SK-N-SH (cell line): ENCODE data around the gene LINGO4. TPM values are rescaled to one million over a fixed set of nuclear protein-coding genes. Genes with fewer than 3 reads are reported as not detected.

Experiments used
- CTCF ChIA-PET: fragments of 300-600, 350-600 bp; formaldehyde crosslinking; extraction: SDS; loops from one replicate; lab custom pipeline; 2021; lab: Yijun Ruan, JAX
- POLR2A ChIA-PET: fragments of 350-600 bp; sonication (Branson Sonifier 250); formaldehyde crosslinking; extraction: SDS; loops from one replicate; lab custom pipeline; 2020; ENCODE audit warnings: antibody characterized with exemption, inconsistent platforms; lab: Yijun Ruan, JAX
- DNase-seq: peaks from one replicate; pipeline ENCODE4 v3.0.0; 2012
- H2AFZ ChIP-seq: fragments of 200-600 bp; sonication (generic); 2 replicates; pipeline ENCODE4 v1.8.1; 2016; ENCODE audit warnings: antibody characterized with exemption, mild to moderate bottlenecking, low read depth
- H3F3A ChIP-seq: fragments of 200-600 bp; sonication (generic); replicated peaks from 2 replicates; pipeline ENCODE3; 2016; ENCODE audit warnings: antibody characterized with exemption, mild to moderate bottlenecking; ENCODE audit not compliant: insufficient read depth
- H3K27ac ChIP-seq, 2 experiments: fragments of 200-500 bp in 1 of 2; fragments of 200-600 bp in 1 of 2; sonication (Bioruptor generic) in 1 of 2; sonication (generic), shearing (Covaris generic) in 1 of 2; 2 replicates each; pipeline versions ENCODE4 v1.5.1 to v1.6.1; 2014 to 2016; ENCODE audit warnings: low read depth in 2 of 2, inconsistent platforms in 1 of 2, low read length in 1 of 2, mild to moderate bottlenecking in 1 of 2, mixed read lengths in 1 of 2
- H3K27me3 ChIP-seq: fragments of 200-600 bp; sonication (generic), shearing (Covaris generic); 2 replicates; pipeline ENCODE4 v1.6.1; 2016; ENCODE audit warnings: mixed run types; ENCODE audit not compliant: insufficient read depth
- H3K36me3 ChIP-seq, 2 experiments: fragments of 200-500 bp in 1 of 2; fragments of 200-600 bp in 1 of 2; sonication (Bioruptor generic) in 1 of 2; sonication (generic) in 1 of 2; replicated peaks in 1 of 2; 2 replicates each; pipeline versions ENCODE3 to v1.5.1; 2014 to 2016; ENCODE audit warnings: low read length in 1 of 2, mild to moderate bottlenecking in 1 of 2; ENCODE audit not compliant: insufficient read depth in 2 of 2, control insufficient read depth in 1 of 2
- H3K4me1 ChIP-seq, 2 experiments: fragments of 200-500 bp in 1 of 2; fragments of 200-600 bp in 1 of 2; sonication (Bioruptor generic) in 1 of 2; sonication (generic), shearing (Covaris generic) in 1 of 2; 2 replicates each; pipeline versions ENCODE4 v1.5.1 to v1.6.1; 2014 to 2016; ENCODE audit warnings: low read depth in 1 of 2, low read length in 1 of 2, mixed run types in 1 of 2; ENCODE audit not compliant: insufficient read depth in 2 of 2, control insufficient read depth in 1 of 2
- H3K4me2 ChIP-seq: fragments of 200-600 bp; sonication (generic), shearing (Covaris generic); 2 replicates; pipeline ENCODE4 v1.6.1; 2017; ENCODE audit warnings: mixed run types
- H3K4me3 ChIP-seq, 2 experiments: fragments of 200-500 bp in 1 of 2; fragments of 200-600 bp in 1 of 2; sonication (Bioruptor generic) in 1 of 2; sonication (generic), shearing (Covaris generic) in 1 of 2; 2 replicates each; pipeline versions ENCODE4 v1.5.1 to v1.8.1; 2014 to 2016; ENCODE audit warnings: low read depth in 2 of 2, inconsistent platforms in 1 of 2, low read length in 1 of 2, mild to moderate bottlenecking in 1 of 2, mixed read lengths in 1 of 2, moderate library complexity in 1 of 2
- H3K79me2 ChIP-seq: fragments of 200-600 bp; sonication (generic); 2 replicates; pipeline ENCODE4 v1.8.1; 2017; ENCODE audit warnings: mild to moderate bottlenecking; ENCODE audit not compliant: insufficient read depth
- H3K9ac ChIP-seq: fragments of 200-600 bp; sonication (generic); 2 replicates; pipeline ENCODE4 v1.6.1; 2017; ENCODE audit warnings: mixed run types
- H3K9me2 ChIP-seq: fragments of 200-600 bp; sonication (generic); 2 replicates; pipeline ENCODE4 v1.6.1; 2017; ENCODE audit warnings: mixed run types
- H3K9me3 ChIP-seq: fragments of 200-600 bp; sonication (generic); 2 replicates; pipeline ENCODE4 v1.6.1; 2017; ENCODE audit warnings: mixed run types, mild to moderate bottlenecking, moderate library complexity
- H4K20me1 ChIP-seq: fragments of 200-600 bp; sonication (generic); 2 replicates; pipeline ENCODE4 v1.6.1; 2017; ENCODE audit warnings: mild to moderate bottlenecking, mixed run types; ENCODE audit not compliant: insufficient read depth
- EP300 ChIP-seq, 2 experiments: IDR thresholded peaks; 2 replicates each; pipeline versions ENCODE4 v1.4.0 to v1.6.1; 2012; ENCODE audit warnings: borderline replicate concordance in 1 of 2, low read depth in 1 of 2, low read length in 1 of 2
- EZH2phosphoT487 ChIP-seq: fragments of 200-600 bp; sonication (generic); IDR thresholded peaks from 2 replicates; pipeline ENCODE4 v1.6.1; 2017; ENCODE audit warnings: low read depth, mixed run types, mild to moderate bottlenecking, antibody characterized with exemption, moderate library complexity, borderline replicate concordance
- FOXM1 ChIP-seq: IDR thresholded peaks from 2 replicates; pipeline ENCODE4 v1.4.0; 2012; ENCODE audit warnings: low read depth, mild to moderate bottlenecking
- GABPA ChIP-seq: IDR thresholded peaks from 2 replicates; pipeline ENCODE4 v1.4.0; 2012; ENCODE audit warnings: low read depth, mild to moderate bottlenecking
- JUND ChIP-seq: IDR thresholded peaks from 2 replicates; pipeline ENCODE4 v1.4.0; 2012
- MXI1 ChIP-seq: IDR thresholded peaks from 2 replicates; pipeline ENCODE4 v1.6.1; 2012; ENCODE audit warnings: mild to moderate bottlenecking, low read depth, low read length, improper control_type of control experiment
- NRF1 ChIP-seq: IDR thresholded peaks from 2 replicates; pipeline ENCODE4 v1.6.1; 2012; ENCODE audit warnings: low read depth, mild to moderate bottlenecking, low read length
- POLR2AphosphoS5 ChIP-seq: IDR thresholded peaks from 2 replicates; pipeline ENCODE4 v1.6.1; 2012; ENCODE audit warnings: low read depth, low read length
- RFX5 ChIP-seq: IDR thresholded peaks from 2 replicates; pipeline ENCODE4 v1.6.1; 2012; ENCODE audit warnings: mild to moderate bottlenecking, improper control_type of control experiment, low read length
- SIN3A ChIP-seq: IDR thresholded peaks from 2 replicates; pipeline ENCODE4 v1.6.1; 2012; ENCODE audit warnings: low read depth, mild to moderate bottlenecking, low read length, moderate library complexity, borderline replicate concordance
- YY1 ChIP-seq: IDR thresholded peaks from 2 replicates; pipeline ENCODE4 v1.4.0; 2012; ENCODE audit warnings: low read depth, mild to moderate bottlenecking
- polyA plus RNA-seq, 3 experiments: library from polyadenylated mRNA; depleted of rRNA; stranded (reverse); fragments of >200 nt; gene quantifications; 2 replicates each; pipeline ENCODE4 v1.2.3, GENCODE V29; 2012
- TF ChIP-seq, protein P1 (sequence below): IDR thresholded peaks from 2 replicates; pipeline ENCODE4 v1.4.0; 2012; ENCODE audit warnings: low read depth, borderline replicate concordance
- TF ChIP-seq, protein P2 (sequence below): IDR thresholded peaks from 2 replicates; pipeline ENCODE4 v1.4.0; 2012; ENCODE audit warnings: low read depth, borderline replicate concordance
- TF ChIP-seq, protein P3 (sequence below): IDR thresholded peaks from 2 replicates; pipeline ENCODE4 v1.6.1; 2012; ENCODE audit warnings: mild to moderate bottlenecking, low read depth, low read length, moderate library complexity
- TF ChIP-seq, protein P4 (sequence below): fragments of 150-350 bp; IDR thresholded peaks from 2 replicates; pipeline ENCODE4 v1.6.1; 2017; ENCODE audit warnings: antibody characterized with exemption, low read length, low read depth, borderline replicate concordance
- TF ChIP-seq, protein P5 (sequence below): fragments of 200-600 bp; sonication (generic); IDR thresholded peaks from 2 replicates; pipeline ENCODE4 v1.6.1; 2017; ENCODE audit warnings: antibody characterized with exemption, mild to moderate bottlenecking, moderate library complexity
- TF ChIP-seq, protein P6 (sequence below): IDR thresholded peaks from 2 replicates; pipeline ENCODE4; 2012

The LINGO4 gene
- polyA plus RNA-seq, 1 of the 3 experiments (the other 2 are of a cell fraction) = not detected

DNA sequence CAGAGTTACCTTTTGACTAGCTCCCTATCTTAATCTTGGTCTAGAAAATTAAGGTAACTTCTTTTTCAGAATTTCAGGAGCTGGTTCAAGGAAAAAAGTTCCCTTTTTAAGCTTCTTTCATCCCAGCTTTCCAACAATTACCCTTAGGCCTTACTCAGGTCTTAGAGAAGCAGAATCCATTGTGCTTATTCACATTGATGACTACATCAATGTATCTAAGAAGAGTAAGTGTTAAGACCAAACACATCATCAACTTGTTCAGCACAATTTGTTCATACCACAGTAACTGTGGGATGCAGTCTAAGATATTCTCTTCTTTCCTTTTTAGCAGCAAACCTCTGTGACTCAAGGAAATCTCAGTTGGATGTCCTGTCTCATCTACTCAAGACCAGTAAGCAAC, 46.0 kb downstream of the LINGO4 start:
- TF ChIP-seq MXI1 = no peak
- TF ChIP-seq, protein P1, sequence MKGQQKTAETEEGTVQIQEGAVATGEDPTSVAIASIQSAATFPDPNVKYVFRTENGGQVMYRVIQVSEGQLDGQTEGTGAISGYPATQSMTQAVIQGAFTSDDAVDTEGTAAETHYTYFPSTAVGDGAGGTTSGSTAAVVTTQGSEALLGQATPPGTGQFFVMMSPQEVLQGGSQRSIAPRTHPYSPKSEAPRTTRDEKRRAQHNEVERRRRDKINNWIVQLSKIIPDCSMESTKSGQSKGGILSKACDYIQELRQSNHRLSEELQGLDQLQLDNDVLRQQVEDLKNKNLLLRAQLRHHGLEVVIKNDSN = no peak
- no peak for TF ChIP-seq NRF1
- TF ChIP-seq, protein P2, sequence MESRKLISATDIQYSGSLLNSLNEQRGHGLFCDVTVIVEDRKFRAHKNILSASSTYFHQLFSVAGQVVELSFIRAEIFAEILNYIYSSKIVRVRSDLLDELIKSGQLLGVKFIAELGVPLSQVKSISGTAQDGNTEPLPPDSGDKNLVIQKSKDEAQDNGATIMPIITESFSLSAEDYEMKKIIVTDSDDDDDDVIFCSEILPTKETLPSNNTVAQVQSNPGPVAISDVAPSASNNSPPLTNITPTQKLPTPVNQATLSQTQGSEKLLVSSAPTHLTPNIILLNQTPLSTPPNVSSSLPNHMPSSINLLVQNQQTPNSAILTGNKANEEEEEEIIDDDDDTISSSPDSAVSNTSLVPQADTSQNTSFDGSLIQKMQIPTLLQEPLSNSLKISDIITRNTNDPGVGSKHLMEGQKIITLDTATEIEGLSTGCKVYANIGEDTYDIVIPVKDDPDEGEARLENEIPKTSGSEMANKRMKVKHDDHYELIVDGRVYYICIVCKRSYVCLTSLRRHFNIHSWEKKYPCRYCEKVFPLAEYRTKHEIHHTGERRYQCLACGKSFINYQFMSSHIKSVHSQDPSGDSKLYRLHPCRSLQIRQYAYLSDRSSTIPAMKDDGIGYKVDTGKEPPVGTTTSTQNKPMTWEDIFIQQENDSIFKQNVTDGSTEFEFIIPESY = no peak
- TF ChIP-seq RFX5 = no peak
- TF ChIP-seq EP300 (IDR thresholded peaks at IDR 0.05; ENCODE audit: borderline replicate concordance in 1 of 2, low read depth in 1 of 2, low read length in 1 of 2) = no peak
- TF ChIP-seq GABPA = no peak
- TF ChIP-seq YY1 = no peak
- TF ChIP-seq EZH2phosphoT487 = no peak
- no peak for TF ChIP-seq SIN3A
- TF ChIP-seq POLR2AphosphoS5 = no peak
- no peak for TF ChIP-seq JUND
- TF ChIP-seq, protein P3, sequence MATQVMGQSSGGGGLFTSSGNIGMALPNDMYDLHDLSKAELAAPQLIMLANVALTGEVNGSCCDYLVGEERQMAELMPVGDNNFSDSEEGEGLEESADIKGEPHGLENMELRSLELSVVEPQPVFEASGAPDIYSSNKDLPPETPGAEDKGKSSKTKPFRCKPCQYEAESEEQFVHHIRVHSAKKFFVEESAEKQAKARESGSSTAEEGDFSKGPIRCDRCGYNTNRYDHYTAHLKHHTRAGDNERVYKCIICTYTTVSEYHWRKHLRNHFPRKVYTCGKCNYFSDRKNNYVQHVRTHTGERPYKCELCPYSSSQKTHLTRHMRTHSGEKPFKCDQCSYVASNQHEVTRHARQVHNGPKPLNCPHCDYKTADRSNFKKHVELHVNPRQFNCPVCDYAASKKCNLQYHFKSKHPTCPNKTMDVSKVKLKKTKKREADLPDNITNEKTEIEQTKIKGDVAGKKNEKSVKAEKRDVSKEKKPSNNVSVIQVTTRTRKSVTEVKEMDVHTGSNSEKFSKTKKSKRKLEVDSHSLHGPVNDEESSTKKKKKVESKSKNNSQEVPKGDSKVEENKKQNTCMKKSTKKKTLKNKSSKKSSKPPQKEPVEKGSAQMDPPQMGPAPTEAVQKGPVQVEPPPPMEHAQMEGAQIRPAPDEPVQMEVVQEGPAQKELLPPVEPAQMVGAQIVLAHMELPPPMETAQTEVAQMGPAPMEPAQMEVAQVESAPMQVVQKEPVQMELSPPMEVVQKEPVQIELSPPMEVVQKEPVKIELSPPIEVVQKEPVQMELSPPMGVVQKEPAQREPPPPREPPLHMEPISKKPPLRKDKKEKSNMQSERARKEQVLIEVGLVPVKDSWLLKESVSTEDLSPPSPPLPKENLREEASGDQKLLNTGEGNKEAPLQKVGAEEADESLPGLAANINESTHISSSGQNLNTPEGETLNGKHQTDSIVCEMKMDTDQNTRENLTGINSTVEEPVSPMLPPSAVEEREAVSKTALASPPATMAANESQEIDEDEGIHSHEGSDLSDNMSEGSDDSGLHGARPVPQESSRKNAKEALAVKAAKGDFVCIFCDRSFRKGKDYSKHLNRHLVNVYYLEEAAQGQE = no peak
- no peak for TF ChIP-seq FOXM1
- TF ChIP-seq, protein P4, sequence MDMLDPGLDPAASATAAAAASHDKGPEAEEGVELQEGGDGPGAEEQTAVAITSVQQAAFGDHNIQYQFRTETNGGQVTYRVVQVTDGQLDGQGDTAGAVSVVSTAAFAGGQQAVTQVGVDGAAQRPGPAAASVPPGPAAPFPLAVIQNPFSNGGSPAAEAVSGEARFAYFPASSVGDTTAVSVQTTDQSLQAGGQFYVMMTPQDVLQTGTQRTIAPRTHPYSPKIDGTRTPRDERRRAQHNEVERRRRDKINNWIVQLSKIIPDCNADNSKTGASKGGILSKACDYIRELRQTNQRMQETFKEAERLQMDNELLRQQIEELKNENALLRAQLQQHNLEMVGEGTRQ = no peak
- TF ChIP-seq, protein P5, sequence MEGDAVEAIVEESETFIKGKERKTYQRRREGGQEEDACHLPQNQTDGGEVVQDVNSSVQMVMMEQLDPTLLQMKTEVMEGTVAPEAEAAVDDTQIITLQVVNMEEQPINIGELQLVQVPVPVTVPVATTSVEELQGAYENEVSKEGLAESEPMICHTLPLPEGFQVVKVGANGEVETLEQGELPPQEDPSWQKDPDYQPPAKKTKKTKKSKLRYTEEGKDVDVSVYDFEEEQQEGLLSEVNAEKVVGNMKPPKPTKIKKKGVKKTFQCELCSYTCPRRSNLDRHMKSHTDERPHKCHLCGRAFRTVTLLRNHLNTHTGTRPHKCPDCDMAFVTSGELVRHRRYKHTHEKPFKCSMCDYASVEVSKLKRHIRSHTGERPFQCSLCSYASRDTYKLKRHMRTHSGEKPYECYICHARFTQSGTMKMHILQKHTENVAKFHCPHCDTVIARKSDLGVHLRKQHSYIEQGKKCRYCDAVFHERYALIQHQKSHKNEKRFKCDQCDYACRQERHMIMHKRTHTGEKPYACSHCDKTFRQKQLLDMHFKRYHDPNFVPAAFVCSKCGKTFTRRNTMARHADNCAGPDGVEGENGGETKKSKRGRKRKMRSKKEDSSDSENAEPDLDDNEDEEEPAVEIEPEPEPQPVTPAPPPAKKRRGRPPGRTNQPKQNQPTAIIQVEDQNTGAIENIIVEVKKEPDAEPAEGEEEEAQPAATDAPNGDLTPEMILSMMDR = no peak
- TF ChIP-seq, protein P6, sequence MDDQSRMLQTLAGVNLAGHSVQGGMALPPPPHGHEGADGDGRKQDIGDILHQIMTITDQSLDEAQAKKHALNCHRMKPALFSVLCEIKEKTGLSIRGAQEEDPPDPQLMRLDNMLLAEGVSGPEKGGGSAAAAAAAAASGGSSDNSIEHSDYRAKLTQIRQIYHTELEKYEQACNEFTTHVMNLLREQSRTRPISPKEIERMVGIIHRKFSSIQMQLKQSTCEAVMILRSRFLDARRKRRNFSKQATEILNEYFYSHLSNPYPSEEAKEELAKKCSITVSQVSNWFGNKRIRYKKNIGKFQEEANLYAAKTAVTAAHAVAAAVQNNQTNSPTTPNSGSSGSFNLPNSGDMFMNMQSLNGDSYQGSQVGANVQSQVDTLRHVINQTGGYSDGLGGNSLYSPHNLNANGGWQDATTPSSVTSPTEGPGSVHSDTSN = no peak
- Histone ChIP-seq H3K4me1 (peaks cover 3 to 8% of the 10 kb centered on the region in 2 experiments; a peak in 3 of 4 replicates), H3K9me3 (no peaks in the 10 kb centered on the region), H3K4me2 (no peak overlapping the region), H3K9ac (no peak overlapping the region), H3K27me3 (no peaks in the 10 kb centered on the region), H3K36me3 (peaks cover 29 to 37% of the 10 kb centered on the region in 2 experiments), H3K4me3 (no peak overlapping the region), H3K9me2 (no peaks in the 10 kb centered on the region), H3K79me2 (peaks cover 18% of the 10 kb centered on the region), H4K20me1 (no peaks in the 10 kb centered on the region), H3K27ac (no peak overlapping the region), H2AFZ (no peak overlapping the region), H3F3A (peaks cover 6% of the 10 kb centered on the region)
- no peak for DNase-seq
- ChIA-PET POLR2A (no interaction called here), CTCF (interaction anchor here (1.3 to 1.8 kb wide), 2 partner anchors 30 to 77 kb away, joined by 4 to 5 read pairs; no protein-coding TSS in a partner anchor)
